DND-41 (cell line): ENCODE data around the gene PIK3R6.

Source experiments
- ATAC-seq: fragments of 200-7000 bp; cut with Tn5 transposase; 3 replicates; pipeline ENCODE4 v1.9.1; 2021; ENCODE audit warnings: low read depth; ENCODE audit not compliant: insufficient read depth
- DNase-seq: peaks from one replicate; pipeline ENCODE4 v3.0.0-alpha.2; 2020
- H2AFZ ChIP-seq: 2 replicates; pipeline ENCODE4 v1.6.0; 2012; ENCODE audit warnings: low read depth, low read length
- H3K27ac ChIP-seq: 2 replicates; pipeline ENCODE4 v1.5.1; 2012; ENCODE audit warnings: low read length, inconsistent platforms
- H3K27me3 ChIP-seq: fragments of 200-600 bp; sonication (generic); 2 replicates; pipeline ENCODE4 v1.6.0; 2012; ENCODE audit warnings: low read length, mild to moderate bottlenecking, inconsistent platforms; ENCODE audit not compliant: insufficient read depth, poor library complexity
- H3K36me3 ChIP-seq: 2 replicates; pipeline ENCODE4 v1.5.1; 2012; ENCODE audit warnings: low read length, inconsistent platforms; ENCODE audit not compliant: insufficient read depth
- H3K4me1 ChIP-seq: 2 replicates; pipeline ENCODE4 v1.5.1; 2012; ENCODE audit warnings: mild to moderate bottlenecking, low read length; ENCODE audit not compliant: insufficient read depth
- H3K4me2 ChIP-seq: 2 replicates; pipeline ENCODE4 v1.6.0; 2012; ENCODE audit warnings: mild to moderate bottlenecking, moderate library complexity, low read length, inconsistent platforms; ENCODE audit not compliant: insufficient read depth
- H3K4me3 ChIP-seq, 2 experiments: fragments of 200-600 bp in 1 of 2; shearing (Covaris generic) in 1 of 2; 2 replicates each; pipeline ENCODE4 v1.5.1; 2012 to 2016; ENCODE audit warnings: inconsistent platforms in 2 of 2, low read length in 2 of 2, mild to moderate bottlenecking in 2 of 2, low read depth in 1 of 2, moderate library complexity in 1 of 2
- H3K79me2 ChIP-seq: 2 replicates; pipeline ENCODE4 v1.6.0; 2012; ENCODE audit warnings: low read length, inconsistent platforms; ENCODE audit not compliant: insufficient read depth
- H3K9ac ChIP-seq: 2 replicates; pipeline ENCODE4 v1.6.0; 2012; ENCODE audit warnings: low read depth, mild to moderate bottlenecking, inconsistent platforms, low read length, moderate library complexity
- H3K9me3 ChIP-seq: 2 replicates; pipeline ENCODE4 v1.5.1; 2012; ENCODE audit warnings: low read length, moderate library complexity, mild to moderate bottlenecking, inconsistent platforms; ENCODE audit not compliant: insufficient read depth, severe bottlenecking
- H4K20me1 ChIP-seq: 2 replicates; pipeline ENCODE4 v1.6.0; 2012; ENCODE audit warnings: low read length; ENCODE audit not compliant: insufficient read depth
- CTCF ChIP-seq: IDR thresholded peaks from 2 replicates; pipeline ENCODE4 v1.5.1; 2012; ENCODE audit warnings: borderline replicate concordance, low read length, moderate library complexity, mild to moderate bottlenecking; ENCODE audit not compliant: poor library complexity, severe bottlenecking; ENCODE audit errors: extremely low read depth
- EZH2 ChIP-seq: IDR thresholded peaks from 3 replicates; pipeline ENCODE4 v1.6.1; 2012; ENCODE audit warnings: borderline replicate concordance, low read depth, mild to moderate bottlenecking, moderate library complexity, low read length, inconsistent platforms; ENCODE audit not compliant: severe bottlenecking

Gene PIK3R6

GRCh38 chr17:8838551-8839095 is 28.9 kb downstream of the PIK3R6 start:
- H2AFZ ChIP-seq: no peak overlapping the region
- no peak for TF ChIP-seq EZH2
- no peak for TF ChIP-seq CTCF

GRCh38 chr17:8837563-8838075 is 29.9 kb downstream of the PIK3R6 start:
- H3K9me3 ChIP-seq: no peaks in the 10 kb centered on the region
- H3K4me1 ChIP-seq: peaks cover 8% of the 10 kb centered on the region; the same call in 1 of the 2 replicates
- H3K9ac ChIP-seq: no peak overlapping the region
- H2AFZ ChIP-seq: no peak overlapping the region
- ATAC-seq (no peak), DNase-seq (no peak)
- H3K27me3 ChIP-seq: no peaks in the 10 kb centered on the region
- H3K4me3 ChIP-seq: no peak overlapping the region
- H3K36me3 ChIP-seq: peaks cover 73% of the 10 kb centered on the region
- H3K27ac ChIP-seq: no peak overlapping the region
- no peak overlapping the region for H3K4me2 ChIP-seq
- no peak for TF ChIP-seq CTCF
- no peak for TF ChIP-seq EZH2
- H4K20me1 ChIP-seq: no peaks in the 10 kb centered on the region; the same call in 1 of the 2 replicates
- no peaks in the 10 kb centered on the region for H3K79me2 ChIP-seq

More at GRCh38 chr17:8838551-8839095, 28.9 kb downstream of the PIK3R6 start:
- ATAC-seq: no peak
- H3K36me3 ChIP-seq: peaks cover 64% of the 10 kb centered on the region
- H4K20me1 ChIP-seq: no peaks in the 10 kb centered on the region; the same call in 1 of the 2 replicates
- no peak for DNase-seq
- H3K9ac ChIP-seq: no peak overlapping the region
- no peaks in the 10 kb centered on the region for H3K9me3 ChIP-seq
- H3K4me3 ChIP-seq: no peak overlapping the region
- H3K4me2 ChIP-seq: no peak overlapping the region
- peaks cover 18% of the 10 kb centered on the region for H3K4me1 ChIP-seq
- no peaks in the 10 kb centered on the region for H3K27me3 ChIP-seq
- no peaks in the 10 kb centered on the region for H3K79me2 ChIP-seq
- H3K27ac ChIP-seq: no peak overlapping the region

- H3K9ac ChIP-seq: no peak overlapping the region
- H3K79me2 ChIP-seq: no peaks in the 10 kb centered on the region
- H3K27ac ChIP-seq: no peak overlapping the region
- DNase-seq (no peak), ATAC-seq (no peak)
- TF ChIP-seq CTCF (no peak), EZH2 (no peak)
- H3K4me1 ChIP-seq: peaks cover 2% of the 10 kb centered on the region; the same call in 1 of the 2 replicates
- H3K36me3 ChIP-seq: peaks cover 69% of the 10 kb centered on the region
- H3K4me3 ChIP-seq: no peak overlapping the region
- no peak overlapping the region for H2AFZ ChIP-seq
- H4K20me1 ChIP-seq: no peaks in the 10 kb centered on the region; the same call in 1 of the 2 replicates
- H3K27me3 ChIP-seq: no peaks in the 10 kb centered on the region
- no peak overlapping the region for H3K4me2 ChIP-seq
- H3K9me3 ChIP-seq: no peaks in the 10 kb centered on the region
Observed at GRCh38 chr17:8836821-8837562, 30.5 kb downstream of the PIK3R6 start.
